ENCODE data around the gene CNST.

The CNST gene, protein sequence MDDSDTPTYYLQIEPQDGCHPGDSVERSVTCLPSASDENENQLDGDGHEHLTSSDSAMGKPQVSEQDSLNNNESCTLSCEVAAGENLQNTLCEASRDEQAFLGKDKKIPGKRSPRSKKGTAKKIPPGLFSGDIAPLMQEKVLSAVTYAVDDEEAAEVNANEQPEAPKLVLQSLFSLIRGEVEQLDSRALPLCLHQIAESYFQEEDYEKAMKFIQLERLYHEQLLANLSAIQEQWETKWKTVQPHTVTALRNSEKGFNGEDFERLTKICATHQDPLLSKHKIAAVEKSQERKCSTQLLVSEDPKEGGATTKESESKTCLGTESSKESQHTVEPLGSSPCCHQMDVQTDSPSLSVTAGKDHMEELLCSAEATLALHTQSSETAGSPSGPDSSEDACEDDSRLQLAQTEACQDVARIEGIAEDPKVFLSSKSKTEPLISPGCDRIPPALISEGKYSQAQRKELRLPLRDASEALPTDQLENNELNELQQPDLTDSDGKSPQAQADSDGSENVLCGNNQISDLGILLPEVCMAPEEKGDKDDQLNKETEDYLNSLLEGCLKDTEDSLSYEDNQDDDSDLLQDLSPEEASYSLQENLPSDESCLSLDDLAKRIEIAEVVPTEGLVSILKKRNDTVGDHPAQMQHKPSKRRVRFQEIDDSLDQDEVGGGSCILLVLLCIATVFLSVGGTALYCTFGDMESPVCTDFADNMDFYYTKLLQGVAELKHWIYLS

DNA sequence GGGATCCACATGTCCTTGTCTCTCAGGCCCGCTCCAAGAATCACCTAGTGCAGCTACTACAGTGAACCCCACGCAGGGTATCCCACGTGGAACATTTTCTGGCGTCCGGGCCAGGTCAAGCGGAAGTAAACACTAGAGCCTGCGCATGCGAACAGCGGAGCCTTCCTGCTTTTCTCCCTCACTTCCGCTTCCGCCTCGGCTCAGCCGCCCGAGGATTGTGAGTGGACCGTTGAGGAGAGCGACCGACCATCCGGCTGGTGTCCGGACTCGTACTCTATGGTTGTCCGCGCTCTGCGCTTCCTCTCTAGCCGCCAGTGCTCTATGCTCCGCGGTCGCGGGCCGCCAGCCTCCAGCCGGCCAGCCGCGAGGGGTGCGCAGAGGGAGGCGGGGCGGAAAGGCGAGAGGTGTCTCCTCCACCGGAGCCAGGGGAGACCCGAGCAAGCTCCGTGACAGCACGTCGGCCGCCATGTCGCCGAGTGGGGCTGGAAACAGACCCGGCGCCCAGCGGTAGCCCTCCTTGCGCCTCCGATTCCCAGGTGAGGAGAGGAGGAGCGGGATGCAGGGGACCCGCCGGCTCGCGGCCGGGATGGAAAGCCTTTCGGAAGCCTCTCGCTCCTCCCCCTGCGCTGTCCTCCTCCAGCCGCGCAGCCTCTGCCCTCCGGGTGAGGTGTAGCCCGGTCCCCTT lies at the start of gene CNST, which contains the start of gene TFB2M:
TSS of gene CNST (plus strand) at position 329 of the 685 bp plus-strand sequence. CDS start 25,107 bp downstream, outside the sequence.
TSS of gene TFB2M (minus strand) at position 134 of the 685 bp plus-strand sequence. CDS start at position 11, 123 bp downstream.
- DNase-seq (ENCODE audit: low read depth, low spot score): peak; percentile 87

DNA sequence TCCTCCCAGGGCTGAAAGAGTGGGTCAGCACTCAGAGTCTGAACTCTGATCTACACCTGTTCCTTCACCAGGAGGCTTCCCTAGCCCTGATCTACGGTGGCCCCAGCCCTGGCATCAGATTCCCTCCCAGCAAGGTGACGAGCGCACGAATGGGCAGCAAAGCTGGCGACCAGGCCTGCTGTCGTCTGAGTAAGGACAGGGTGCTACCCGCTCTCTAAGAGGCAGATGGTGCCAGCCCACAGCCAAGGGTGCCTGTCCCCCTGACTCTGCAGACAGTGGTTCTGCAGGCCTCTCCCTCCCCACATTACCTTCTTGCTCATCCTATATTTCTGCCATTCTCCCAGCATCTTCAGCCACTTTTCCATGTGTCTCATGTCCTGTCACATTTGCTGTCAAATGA lies 48.9 kb upstream of the CNST start:
- DNase-seq (ENCODE audit: low read depth, low spot score): no peak

DNA sequence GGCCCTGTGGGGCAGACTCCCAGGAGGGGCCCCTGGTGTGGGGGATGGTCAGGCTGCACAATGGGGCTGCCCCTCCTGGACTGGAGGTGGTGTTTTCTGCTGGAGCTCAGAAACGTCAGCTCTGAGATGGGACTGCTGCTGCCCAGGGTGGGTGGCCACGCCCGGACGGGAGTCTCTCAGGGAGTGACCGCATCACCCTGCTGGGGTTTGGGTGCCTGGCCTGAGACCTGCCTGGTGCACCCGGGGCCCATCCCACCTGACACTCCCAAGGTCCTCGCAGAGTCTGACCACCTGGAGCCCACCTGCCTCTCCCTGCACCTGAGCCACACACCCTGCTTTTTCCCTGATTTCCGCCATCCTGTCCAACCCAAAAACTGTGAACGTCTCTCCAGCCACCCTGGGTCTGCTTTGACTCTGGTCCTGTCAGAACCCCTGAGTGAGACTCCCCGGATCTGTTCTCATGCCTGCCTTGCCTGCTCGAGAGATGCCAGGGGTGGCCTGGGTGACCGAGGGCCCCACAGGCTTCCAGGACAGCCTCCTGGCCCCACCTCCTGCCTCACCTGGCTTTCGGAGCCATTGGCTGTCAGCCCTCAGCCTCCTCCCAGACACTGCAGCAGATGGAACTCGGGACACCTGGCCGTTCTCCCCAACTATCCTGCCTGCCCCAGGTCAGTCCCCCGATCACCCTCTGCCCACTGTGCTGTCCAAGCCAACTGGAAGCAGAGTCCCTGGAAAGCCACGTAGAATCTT lies 47.6 kb upstream of the CNST start:
- DNase-seq (ENCODE audit: low read depth, low spot score): no peak

DNA sequence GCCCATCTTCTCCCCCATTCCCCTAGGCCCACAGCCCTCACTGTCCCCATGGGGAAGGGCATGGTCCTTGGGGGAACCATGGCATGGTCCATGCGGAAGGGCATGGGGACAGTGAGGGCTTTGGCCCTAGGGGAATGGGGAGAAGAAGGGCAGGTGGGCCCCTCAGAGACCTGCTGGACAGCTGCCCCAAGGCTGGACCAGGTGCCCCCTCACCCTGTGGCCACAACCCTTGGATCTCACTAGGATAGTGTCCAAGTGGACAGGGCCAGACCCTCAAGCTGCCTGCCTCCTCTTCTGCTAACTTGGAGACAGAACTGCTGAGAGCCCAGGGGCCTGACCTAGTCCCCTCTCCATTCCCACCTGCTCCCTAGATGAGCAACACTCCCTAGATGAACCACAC lies 46.7 kb upstream of the CNST start:
- DNase-seq (ENCODE audit: low read depth, low spot score): no peak

DNA sequence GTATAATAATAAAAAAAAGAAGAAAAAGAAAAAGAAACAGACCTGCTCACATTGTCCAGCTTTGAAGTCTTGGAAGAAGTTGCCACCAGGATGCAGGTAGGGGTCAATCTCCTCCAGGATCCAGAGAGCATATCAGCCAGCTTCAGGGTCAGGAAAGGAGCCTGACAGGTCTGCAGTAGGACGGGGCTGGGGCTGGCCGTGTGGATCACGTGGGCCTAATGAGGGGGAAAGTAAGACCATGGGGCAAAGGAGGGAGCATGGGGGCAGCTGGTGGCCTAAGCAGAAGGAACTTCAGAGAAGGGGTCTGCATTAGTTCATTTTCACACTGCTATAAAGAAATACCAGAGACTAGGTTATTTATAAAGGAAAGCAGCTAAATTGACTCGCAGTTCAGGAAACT lies 39.9 kb upstream of the CNST start:
- DNase-seq (ENCODE audit: low read depth, low spot score): no peak

DNA sequence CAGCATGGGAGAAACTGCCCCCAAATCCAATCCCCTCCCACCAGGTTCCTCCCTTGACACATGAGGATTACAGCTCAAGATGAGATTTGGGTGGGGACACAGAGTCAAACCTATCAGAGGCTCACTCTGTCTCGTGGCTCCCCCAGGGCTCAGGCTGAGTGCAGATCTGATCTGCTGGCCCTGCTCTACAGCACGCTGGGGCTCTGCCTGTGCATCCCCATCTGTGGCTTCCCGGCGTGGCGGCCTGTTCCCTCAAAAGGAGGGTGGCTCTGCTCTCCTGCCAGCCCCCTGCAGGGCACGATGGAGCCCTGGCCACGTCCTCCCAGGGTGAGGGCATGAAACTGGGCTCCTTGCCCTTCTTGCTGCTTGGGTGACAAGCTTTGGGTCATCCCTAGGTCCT lies 39.3 kb upstream of the CNST start:
- DNase-seq (ENCODE audit: low read depth, low spot score): no peak

DNA sequence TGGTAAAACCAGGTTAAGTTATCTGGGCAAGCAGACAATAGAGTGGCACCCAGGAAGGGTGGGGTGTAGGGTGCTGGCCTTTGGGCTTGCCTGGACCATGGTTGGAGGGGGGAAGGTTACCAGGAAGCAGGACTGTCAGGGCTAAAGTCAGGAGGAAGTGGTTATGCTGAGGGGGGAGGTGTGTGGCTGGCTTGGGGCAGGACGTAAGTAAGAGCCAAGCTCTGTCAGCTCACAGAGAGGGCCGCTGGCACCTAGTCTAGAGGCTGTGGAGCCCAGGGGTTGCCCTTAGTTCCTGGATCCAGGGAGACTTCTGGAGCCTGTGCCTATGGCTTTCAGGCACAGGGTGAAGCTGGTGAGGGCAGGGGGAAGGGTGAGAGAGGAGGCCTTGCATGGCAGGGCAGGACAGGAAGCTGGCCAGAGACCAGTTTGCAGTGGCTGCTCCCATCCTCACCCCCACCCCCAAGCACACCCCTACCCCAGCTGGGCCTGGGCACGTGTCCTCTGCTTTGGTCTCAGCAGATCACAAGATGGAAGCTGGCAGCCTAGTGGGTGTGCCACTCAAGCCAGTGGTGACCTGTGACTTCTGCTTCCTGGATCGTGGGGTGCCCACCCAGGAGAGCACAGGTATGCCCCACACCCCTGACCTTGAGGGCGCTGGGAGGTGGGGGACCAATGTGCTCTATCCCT lies 38.7 kb upstream of the CNST start:
- no peak for DNase-seq (ENCODE audit: low read depth, low spot score)

DNA sequence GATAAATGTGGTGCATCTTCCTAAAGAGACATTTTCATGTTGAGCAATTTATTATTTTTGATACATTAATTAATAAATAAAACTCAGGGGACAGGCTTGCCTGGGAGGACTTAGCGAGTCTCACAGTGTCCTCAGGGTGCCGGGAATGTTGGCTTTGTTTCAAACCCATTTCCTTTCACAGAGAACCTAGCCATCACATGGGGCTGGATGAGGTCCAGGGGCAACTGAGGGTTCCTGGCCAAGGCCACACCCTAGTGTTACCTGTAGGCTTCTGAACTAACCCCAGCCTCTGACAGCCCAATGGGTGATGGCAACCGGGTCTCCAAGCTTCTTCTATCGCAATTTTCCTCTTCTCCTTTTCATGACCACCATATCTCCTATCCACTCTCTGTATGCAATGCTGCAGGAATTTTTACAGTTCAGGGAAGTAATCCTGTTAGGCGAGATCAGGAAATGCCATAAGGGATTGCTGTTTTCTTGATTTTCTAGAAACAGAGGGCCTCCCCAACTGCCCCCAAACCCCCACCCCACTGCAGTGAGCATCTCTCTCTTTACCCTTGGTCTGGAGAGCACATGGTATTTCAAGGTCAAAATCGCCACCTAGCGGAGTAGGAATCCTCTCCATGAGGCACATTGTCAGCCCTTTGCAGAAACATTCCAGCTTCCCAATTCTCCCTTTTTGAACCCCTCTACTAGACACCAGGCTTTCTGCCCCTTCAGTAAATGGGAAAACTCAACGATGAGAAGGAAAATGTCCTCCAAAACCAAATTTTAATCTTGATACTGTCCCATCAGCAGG lies 37.1 kb upstream of the CNST start:
- no peak for DNase-seq (ENCODE audit: low read depth, low spot score)

DNA sequence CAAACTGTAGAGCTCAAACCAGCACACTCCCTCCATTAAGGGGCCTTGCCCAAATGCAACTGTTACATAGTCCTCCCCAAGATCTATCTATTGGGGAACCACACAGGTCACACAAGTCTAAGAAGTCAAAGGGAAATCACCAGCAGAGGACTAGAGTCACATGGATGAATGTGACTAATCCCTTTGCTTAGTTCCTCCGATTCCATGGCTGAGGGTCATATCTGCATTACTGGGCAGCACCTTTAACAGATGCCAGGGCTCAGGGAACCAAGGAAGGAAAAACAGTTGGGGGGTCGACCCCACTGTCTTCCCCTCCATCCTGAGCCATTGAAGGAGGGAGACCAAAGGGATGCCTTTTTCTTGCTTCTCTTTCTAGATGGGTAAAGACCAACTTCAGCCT lies 35.8 kb upstream of the CNST start:
- DNase-seq (ENCODE audit: low read depth, low spot score): no peak

DNA sequence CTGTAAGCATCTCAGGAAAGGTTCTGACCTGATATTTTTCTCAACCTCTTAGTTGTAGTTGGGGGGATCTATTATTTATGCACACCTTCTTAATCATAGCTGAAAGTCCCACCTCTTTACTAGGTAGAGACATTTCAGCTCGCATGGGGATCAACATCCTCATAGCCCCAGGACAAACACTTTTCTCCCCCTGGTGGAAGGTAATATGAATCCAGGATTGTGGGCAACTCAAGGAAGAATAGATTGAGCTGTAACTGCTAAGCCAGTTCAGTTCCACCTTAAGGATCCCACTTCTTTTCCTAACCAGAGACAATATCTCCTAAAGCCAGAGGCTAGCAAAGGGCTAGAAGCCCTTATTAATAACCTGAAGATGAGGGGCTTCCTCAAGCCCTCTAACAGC lies 33.7 kb upstream of the CNST start:
- no peak for DNase-seq (ENCODE audit: low read depth, low spot score)

DNA sequence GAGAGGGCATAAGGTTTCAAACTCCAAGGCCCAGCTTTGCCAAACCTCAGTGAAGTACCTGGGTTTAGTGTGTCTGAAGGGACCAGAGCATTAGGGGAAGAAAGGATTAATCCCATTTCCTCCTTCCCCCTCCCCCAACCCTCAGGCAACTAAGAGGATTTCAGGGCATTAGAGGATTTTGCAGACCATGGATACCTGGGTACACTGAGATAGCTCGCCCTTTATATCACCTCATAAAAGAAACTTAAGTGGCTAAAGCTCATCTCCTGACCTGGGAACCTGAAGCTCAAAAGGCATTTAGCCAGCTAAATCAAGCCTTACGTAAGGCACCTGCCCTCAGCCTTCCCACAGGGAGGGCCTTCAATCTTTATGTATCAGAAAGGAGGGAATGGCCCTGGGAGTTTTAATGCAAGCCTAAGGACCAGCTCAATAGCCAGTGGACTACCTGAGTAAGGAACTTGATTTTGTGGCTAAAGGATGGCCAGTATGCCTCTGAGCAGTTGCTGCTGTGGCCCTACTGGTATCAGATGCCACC lies 32.8 kb upstream of the CNST start:
- DNase-seq (ENCODE audit: low read depth, low spot score): no peak

DNA sequence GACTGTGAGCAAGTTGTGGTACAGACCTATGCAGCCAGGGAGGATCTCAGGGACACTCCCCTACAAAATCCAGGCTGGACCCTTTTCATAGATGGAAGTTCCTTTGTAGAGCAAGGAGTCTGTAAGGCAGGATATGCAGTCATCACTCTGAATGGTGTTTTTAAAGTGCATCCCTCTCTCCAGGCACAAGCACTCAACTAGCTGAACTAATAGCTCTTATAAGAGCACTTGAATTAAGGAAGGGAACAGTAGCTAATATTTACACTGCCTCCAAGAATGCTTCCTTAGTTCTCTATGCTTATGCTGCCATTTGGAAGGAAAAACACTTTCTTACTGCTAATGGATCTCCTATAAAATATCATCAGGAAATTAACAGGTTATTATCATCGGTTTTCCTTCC lies 32.1 kb upstream of the CNST start:
- no peak for DNase-seq (ENCODE audit: low read depth, low spot score)

DNA sequence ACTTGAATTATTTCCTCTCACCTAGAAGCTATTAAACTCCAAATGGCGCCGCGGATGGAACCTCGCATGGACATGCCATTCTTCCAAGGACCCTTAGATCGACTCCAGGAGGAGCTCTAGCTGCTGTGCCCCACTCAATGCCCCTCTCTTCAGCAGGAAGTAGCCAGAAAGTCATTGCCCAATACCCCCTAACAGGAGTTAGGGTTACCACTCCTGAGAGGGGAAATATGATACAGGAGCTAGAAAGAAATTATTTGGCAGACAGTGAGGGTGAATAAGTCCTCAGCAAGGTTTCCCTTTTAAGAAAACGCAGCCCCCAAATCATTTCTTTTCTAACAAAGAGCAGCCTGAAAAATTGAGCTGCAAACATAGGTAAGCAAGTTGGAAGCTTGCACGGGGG lies 28.8 kb upstream of the CNST start:
- no peak for DNase-seq (ENCODE audit: low read depth, low spot score)

DNA sequence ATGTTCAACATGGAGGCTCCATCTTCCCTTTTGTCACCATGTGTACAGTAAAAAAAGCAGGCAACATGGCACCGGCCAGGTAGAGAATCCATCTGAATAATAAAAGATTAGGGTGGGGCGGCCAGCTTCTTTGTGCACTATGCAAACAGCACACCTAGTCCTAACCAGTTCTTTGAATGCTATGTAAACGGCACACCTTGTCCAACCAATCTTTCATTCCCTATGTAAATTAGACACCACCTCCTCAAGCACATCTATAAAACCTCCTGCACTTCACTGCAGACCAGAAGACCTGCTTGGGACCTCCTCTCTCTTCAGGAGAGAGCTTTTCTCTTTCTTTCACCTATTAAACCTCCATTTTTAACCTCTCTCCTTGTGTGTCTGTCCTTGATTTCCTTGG lies 28.4 kb upstream of the CNST start:
- DNase-seq (ENCODE audit: low read depth, low spot score): no peak

DNA sequence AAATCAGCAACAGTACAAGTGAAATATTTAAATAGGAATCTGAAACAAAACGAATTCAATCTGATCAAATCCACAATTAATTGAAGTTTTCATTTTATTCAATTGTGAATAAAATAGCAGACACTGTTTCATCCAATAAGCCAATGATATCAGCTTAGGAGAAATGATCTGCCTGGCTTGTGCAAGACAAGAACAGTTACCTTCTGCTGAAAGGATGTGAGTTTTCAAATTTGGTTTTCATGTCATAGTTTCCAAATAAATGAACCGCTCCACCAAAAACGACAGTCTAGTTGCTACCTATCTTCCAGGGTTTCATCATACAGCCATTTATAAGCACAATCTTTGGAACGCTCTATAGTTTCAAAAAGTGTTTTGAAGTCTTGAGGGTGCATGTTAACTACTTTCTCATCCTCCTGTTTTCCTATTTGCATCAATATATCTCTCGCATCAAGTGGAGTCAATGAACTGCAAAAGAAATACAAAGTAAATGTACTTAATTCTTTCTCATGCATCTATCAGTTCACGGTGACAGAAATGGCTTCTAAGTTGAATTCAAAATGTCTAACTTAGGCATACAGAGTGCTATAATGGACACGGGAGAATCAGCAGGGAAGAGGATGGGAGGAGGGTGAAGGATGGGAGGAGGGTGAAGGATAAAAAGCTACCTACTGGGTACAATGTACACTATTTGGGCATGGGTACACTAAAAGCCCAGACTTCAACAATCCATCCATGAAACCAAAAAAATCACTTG lies 25.3 kb upstream of the CNST start:
- no peak for DNase-seq (ENCODE audit: low read depth, low spot score)

DNA sequence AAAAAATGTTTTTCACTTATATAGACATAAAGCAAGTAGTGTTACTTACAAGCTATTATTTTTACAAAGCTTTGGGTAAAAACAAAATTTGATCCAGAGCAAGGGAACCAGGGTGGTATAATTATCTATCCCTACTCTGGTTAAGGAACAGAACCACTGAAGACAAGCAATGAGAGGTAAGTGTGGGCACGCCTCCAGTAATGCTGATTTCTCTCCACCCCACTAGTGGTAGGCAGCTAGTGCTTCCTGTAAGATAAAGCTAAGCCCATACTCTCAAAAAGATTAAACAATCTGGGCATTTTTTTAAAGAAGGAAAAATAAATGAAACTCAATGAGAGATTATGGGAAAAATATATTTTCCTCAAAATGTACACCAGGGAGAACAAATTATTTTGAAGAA lies 22.3 kb upstream of the CNST start:
- DNase-seq (ENCODE audit: low read depth, low spot score): no peak

DNA sequence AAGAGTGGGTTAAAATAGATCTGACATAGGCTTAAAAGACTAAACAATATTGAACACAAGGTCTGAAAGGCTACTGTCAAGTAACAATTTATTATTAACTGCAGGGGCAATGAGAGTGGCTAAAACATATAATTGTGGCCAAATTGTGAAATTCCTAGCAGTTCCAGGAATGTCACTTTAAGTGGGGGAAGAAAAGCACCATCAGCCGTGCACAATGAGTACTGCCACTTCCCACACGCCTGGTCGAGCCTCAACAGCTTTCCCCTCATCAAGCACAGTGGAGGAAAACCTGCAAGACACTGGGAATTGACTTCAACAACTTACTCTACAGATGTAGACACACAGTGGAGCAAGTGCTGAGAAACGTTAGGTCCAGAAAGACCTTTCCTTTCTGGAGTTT lies 16.6 kb upstream of the CNST start:
- DNase-seq (ENCODE audit: low read depth, low spot score): no peak

DNA sequence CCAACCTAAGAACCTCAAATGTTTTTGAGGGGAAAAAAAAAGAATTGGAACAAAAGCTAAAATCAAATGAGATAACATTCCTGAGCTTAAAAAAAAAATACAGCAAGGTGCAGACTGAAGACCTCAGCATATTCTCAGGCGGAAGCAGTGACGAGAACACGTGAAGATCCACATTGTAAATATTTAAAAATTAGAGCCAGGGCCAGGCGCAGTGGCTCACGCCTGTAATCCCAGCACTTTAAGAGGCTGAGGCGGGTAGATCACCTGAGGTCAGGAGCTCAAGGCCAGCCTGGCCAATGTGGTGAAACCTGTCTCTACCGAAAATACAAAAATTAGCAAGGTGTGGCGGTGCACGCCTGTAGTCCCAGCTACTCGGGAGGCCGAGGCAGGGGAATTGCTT lies 15.9 kb upstream of the CNST start:
- no peak for DNase-seq (ENCODE audit: low read depth, low spot score)

DNA sequence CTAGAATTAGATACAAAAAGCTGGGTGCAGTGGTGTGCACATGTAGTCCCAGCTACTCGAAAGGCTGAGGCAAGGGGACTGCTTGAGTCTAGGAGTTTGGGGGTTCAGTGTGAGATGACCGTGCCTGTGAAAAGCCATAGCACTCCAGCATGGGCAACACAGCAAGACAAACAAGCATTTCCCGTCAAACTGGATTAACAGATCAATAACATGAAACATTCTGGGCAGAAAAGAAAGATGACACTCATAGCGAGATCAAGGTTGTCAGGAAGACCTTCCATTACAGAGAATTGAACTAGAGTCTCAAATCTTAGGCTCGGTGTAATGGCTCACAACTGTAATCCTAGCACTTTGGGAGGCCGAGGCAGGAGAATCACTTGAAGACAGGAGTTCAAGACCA lies 14.1 kb upstream of the CNST start:
- DNase-seq (ENCODE audit: low read depth, low spot score): no peak
